Measurements from ENCODE around the gene TRHDE.
A peak's percentile ranks its signal among the peaks of the same experiment; 100 is the strongest.

The TRHDE gene

GRCh38 chr12:72444566-72444965, 172.4 kb downstream of the TRHDE start:
- DNase-seq (ENCODE audit: low read depth): no peak

- no peak for DNase-seq (ENCODE audit: low read depth)
These were observed 175.9 kb downstream of the TRHDE start for GRCh38 chr12:72448089-72448488.

GRCh38 chr12:72448805-72449204, 176.6 kb downstream of the TRHDE start:
- no peak for DNase-seq (ENCODE audit: low read depth)

- DNase-seq (ENCODE audit: low read depth): no peak
These were observed 180.9 kb downstream of the TRHDE start for GRCh38 chr12:72453066-72453465.

- no peak for DNase-seq (ENCODE audit: low read depth)
These were observed 181.4 kb downstream of the TRHDE start for GRCh38 chr12:72453550-72453949.

- no peak for DNase-seq (ENCODE audit: low read depth)
These were observed 192.3 kb downstream of the TRHDE start for GRCh38 chr12:72464471-72464870.

GRCh38 chr12:72465155-72465554, 193.0 kb downstream of the TRHDE start:
- no peak for DNase-seq (ENCODE audit: low read depth)

GRCh38 chr12:72465940-72466630, 193.9 kb downstream of the TRHDE start:
- no peak for DNase-seq (ENCODE audit: low read depth)

- no peak for DNase-seq (ENCODE audit: low read depth)
These were observed 195.8 kb downstream of the TRHDE start for GRCh38 chr12:72467985-72468384.

GRCh38 chr12:72468505-72468904, 196.3 kb downstream of the TRHDE start:
- DNase-seq (ENCODE audit: low read depth): no peak

- DNase-seq (ENCODE audit: low read depth): no peak
These were observed 199.6 kb downstream of the TRHDE start for GRCh38 chr12:72471806-72472205.

- no peak for DNase-seq (ENCODE audit: low read depth)
These were observed 200.2 kb downstream of the TRHDE start for GRCh38 chr12:72472350-72472749.

- DNase-seq (ENCODE audit: low read depth): no peak
These were observed 204.1 kb downstream of the TRHDE start for GRCh38 chr12:72476301-72476700.

GRCh38 chr12:72485017-72485701, 213.0 kb downstream of the TRHDE start:
- DNase-seq (ENCODE audit: low read depth): no peak

- DNase-seq (ENCODE audit: low read depth): peak; percentile 14
These were observed 219.3 kb downstream of the TRHDE start for GRCh38 chr12:72491426-72491825.

- no peak for DNase-seq (ENCODE audit: low read depth)
These were observed 221.2 kb downstream of the TRHDE start for GRCh38 chr12:72493407-72493806.

- no peak for DNase-seq (ENCODE audit: low read depth)
These were observed 226.2 kb downstream of the TRHDE start for GRCh38 chr12:72498354-72498753.

- no peak for DNase-seq (ENCODE audit: low read depth)
These were observed 227.1 kb downstream of the TRHDE start for GRCh38 chr12:72499244-72499643.

GRCh38 chr12:72502546-72502945, 230.4 kb downstream of the TRHDE start:
- DNase-seq (ENCODE audit: low read depth): no peak

- DNase-seq (ENCODE audit: low read depth): no peak
These were observed 233.1 kb downstream of the TRHDE start for GRCh38 chr12:72505227-72505626.

GRCh38 chr12:72509891-72510290, 237.7 kb downstream of the TRHDE start:
- DNase-seq (ENCODE audit: low read depth): no peak

- no peak for DNase-seq (ENCODE audit: low read depth)
These were observed 238.6 kb downstream of the TRHDE start for GRCh38 chr12:72510772-72511171.

GRCh38 chr12:72511498-72511897, 239.3 kb downstream of the TRHDE start:
- DNase-seq (ENCODE audit: low read depth): no peak

GRCh38 chr12:72511906-72512305, 239.7 kb downstream of the TRHDE start:
- peak; percentile 27 for DNase-seq (ENCODE audit: low read depth)

Measured in GM04504 (cell line).